ENCODE measurements around the gene USP38. TPM values are rescaled to one million over a fixed set of nuclear protein-coding genes. Genes with fewer than 3 reads are reported as not detected.

The USP38 gene
- total RNA-seq, 1 experiment from 2014 or later, result 18.6 TPM

GRCh38 chr4:143260750-143261149, 76.0 kb downstream of the USP38 start:
- H3K9me2 ChIP-seq (ENCODE audit: insufficient read depth), result no peaks in the 10 kb centered on the region
- no peaks in the 10 kb centered on the region for H4K20me1 ChIP-seq (ENCODE audit: insufficient read depth)
- no peak overlapping the region for H2AFZ ChIP-seq (ENCODE audit: low read depth, low read length, poor library complexity, severe bottlenecking)
- no peaks in the 10 kb centered on the region for H3K36me3 ChIP-seq (ENCODE audit: control insufficient read depth in 1 of 2, insufficient read depth in 2 of 2, low read length in 2 of 2)
- no peaks in the 10 kb centered on the region for H3K79me2 ChIP-seq (ENCODE audit: insufficient read depth, low read length)
- no peaks in the 10 kb centered on the region for H3K4me1 ChIP-seq (ENCODE audit: control insufficient read depth in 1 of 2, insufficient read depth in 2 of 2, low read length in 2 of 2)
- no peak for DNase-seq (ENCODE audit: low read depth, low spot score)
- ChIA-PET POLR2A (no interaction called here), RAD21 (ENCODE audit: low non-redundant PET in 1 of 2, low total read pairs in 2 of 2, uncharacterized antibody in 2 of 2, unreplicated experiment in 2 of 2) (no interaction called here), CTCF (no interaction called here)
- no peak overlapping the region for H3K4me3 ChIP-seq (replicated peaks in 1 of 2; ENCODE audit: low read depth in 1 of 2, low read length in 2 of 2)
- no peak overlapping the region for H3K4me2 ChIP-seq (ENCODE audit: low read length)
- ATAC-seq, result no peak
- H3K9ac ChIP-seq (ENCODE audit: low read length), result no peak overlapping the region
- intact Hi-C loops (cut with micrococcal nuclease), result no loop called here
- TF ChIP-seq, protein P1, sequence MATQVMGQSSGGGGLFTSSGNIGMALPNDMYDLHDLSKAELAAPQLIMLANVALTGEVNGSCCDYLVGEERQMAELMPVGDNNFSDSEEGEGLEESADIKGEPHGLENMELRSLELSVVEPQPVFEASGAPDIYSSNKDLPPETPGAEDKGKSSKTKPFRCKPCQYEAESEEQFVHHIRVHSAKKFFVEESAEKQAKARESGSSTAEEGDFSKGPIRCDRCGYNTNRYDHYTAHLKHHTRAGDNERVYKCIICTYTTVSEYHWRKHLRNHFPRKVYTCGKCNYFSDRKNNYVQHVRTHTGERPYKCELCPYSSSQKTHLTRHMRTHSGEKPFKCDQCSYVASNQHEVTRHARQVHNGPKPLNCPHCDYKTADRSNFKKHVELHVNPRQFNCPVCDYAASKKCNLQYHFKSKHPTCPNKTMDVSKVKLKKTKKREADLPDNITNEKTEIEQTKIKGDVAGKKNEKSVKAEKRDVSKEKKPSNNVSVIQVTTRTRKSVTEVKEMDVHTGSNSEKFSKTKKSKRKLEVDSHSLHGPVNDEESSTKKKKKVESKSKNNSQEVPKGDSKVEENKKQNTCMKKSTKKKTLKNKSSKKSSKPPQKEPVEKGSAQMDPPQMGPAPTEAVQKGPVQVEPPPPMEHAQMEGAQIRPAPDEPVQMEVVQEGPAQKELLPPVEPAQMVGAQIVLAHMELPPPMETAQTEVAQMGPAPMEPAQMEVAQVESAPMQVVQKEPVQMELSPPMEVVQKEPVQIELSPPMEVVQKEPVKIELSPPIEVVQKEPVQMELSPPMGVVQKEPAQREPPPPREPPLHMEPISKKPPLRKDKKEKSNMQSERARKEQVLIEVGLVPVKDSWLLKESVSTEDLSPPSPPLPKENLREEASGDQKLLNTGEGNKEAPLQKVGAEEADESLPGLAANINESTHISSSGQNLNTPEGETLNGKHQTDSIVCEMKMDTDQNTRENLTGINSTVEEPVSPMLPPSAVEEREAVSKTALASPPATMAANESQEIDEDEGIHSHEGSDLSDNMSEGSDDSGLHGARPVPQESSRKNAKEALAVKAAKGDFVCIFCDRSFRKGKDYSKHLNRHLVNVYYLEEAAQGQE (IDR thresholded peaks at IDR 0.05; ENCODE audit: low read depth), result no peak
- TF ChIP-seq RAD21 (IDR thresholded peaks at IDR 0.05; ENCODE audit: low read depth), result no peak
- TF ChIP-seq JUND (IDR thresholded peaks at IDR 0.05), result no peak
- TF ChIP-seq CEBPB (IDR thresholded peaks at IDR 0.05; ENCODE audit: low read depth), result no peak
- no peak for TF ChIP-seq ELF1 (IDR thresholded peaks at IDR 0.05; ENCODE audit: borderline replicate concordance, low read depth)
- no peak for TF ChIP-seq POLR2AphosphoS5 (IDR thresholded peaks at IDR 0.05; ENCODE audit: low read depth, low read length)
- TF ChIP-seq CTCF (IDR thresholded peaks at IDR 0.05 in 2 of 3, conservative IDR thresholded peaks at IDR 0.05 in 1 of 3; ENCODE audit: borderline replicate concordance in 1 of 3, insufficient read depth in 1 of 3, low read depth in 2 of 3, low read length in 2 of 3), result no peak
- TF ChIP-seq, protein P2, sequence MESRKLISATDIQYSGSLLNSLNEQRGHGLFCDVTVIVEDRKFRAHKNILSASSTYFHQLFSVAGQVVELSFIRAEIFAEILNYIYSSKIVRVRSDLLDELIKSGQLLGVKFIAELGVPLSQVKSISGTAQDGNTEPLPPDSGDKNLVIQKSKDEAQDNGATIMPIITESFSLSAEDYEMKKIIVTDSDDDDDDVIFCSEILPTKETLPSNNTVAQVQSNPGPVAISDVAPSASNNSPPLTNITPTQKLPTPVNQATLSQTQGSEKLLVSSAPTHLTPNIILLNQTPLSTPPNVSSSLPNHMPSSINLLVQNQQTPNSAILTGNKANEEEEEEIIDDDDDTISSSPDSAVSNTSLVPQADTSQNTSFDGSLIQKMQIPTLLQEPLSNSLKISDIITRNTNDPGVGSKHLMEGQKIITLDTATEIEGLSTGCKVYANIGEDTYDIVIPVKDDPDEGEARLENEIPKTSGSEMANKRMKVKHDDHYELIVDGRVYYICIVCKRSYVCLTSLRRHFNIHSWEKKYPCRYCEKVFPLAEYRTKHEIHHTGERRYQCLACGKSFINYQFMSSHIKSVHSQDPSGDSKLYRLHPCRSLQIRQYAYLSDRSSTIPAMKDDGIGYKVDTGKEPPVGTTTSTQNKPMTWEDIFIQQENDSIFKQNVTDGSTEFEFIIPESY (IDR thresholded peaks at IDR 0.05; ENCODE audit: extremely low read depth, insufficient replicate concordance, low read length), result no peak
- TF ChIP-seq EZH2phosphoT487 (IDR thresholded peaks at IDR 0.05; ENCODE audit: borderline replicate concordance), result no peak
- no peak for TF ChIP-seq SP1 (IDR thresholded peaks at IDR 0.05; ENCODE audit: low read depth)
- TF ChIP-seq EZH2 (IDR thresholded peaks at IDR 0.05), result no peak
- TF ChIP-seq SIN3A (IDR thresholded peaks at IDR 0.05; ENCODE audit: low read depth), result no peak
- TF ChIP-seq ZNF274 (IDR thresholded peaks at IDR 0.05; ENCODE audit: low read depth, low read length), result no peak
- TF ChIP-seq YY1 (IDR thresholded peaks at IDR 0.05; ENCODE audit: extremely low read depth, insufficient replicate concordance, low read depth, low read length), result no peak
- BruUV-seq (replicated peaks), result no TSS peak
- no peaks in the 10 kb centered on the region for H3K27me3 ChIP-seq (ENCODE audit: insufficient read depth, low read length)
- no peaks in the 10 kb centered on the region for H3K9me3 ChIP-seq (ENCODE audit: control insufficient read depth in 1 of 2, insufficient read depth in 1 of 2, low read depth in 1 of 2, low read length in 2 of 2)
- no peak overlapping the region for H3K27ac ChIP-seq (ENCODE audit: low read depth, low read length)
